Measurements from ENCODE around the gene KCND3.
A peak's percentile ranks its signal among the peaks of the same experiment; 100 is the strongest.

KCND3 gene

DNA sequence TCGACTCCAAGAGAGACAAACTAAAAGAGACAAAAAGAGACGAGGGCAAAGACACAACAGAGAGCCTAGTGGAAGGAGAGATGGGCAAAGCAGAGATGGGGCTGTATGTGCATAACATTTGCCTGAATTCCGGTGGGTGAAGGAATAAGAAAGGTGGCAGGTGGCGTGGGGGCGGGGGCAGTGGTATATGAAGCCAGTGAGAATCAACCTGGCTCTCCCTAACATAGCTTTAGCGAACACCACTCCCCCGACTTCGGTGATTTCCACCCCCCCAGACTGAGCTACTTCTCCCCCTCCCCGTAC is 251.4 kb downstream of the KCND3 start:
- no peak for DNase-seq

DNA sequence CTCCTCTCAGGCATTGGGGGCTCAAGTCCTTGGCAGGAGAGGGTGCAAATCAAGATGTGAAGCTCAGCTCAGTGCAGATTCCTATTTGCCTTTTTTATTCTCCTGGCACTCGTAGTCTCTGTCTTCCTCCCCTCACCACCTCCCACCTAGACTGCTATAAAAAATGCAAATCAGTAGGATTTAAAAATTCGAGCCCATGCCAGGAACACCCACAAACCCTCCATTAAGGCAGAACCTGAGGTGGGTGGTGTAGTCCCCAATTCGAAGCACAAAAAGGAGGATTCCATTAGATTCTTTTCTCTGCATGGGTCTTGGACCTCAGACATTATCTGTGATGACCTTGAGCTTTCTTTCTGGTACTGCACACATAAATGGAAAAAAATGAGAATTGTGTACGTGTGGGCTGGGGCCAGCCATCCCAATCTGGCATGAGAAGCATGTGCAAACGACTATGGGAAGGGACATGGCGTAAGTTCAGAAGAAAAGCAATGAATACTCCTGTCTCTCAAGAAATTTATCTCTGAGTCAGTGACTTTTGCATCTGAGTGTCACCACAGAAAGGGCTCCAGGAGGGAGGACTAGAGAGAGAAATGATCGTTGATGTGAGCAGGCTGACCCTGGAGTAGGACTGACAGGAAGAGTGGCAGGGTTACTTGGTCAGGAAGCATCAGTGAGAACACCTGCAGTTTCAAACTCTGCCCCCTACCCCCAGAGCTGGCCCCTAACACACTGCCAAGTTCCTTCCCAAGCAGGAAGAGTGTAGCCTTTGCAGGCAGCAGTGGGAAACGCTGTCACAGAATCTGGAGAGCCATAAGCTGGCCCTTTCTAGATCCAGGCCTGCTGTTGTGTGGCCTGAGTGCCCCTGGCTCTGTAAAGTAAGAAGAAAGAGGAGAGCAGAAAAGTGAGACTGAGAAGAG is 252.0 kb downstream of the KCND3 start:
- no peak for DNase-seq

DNA sequence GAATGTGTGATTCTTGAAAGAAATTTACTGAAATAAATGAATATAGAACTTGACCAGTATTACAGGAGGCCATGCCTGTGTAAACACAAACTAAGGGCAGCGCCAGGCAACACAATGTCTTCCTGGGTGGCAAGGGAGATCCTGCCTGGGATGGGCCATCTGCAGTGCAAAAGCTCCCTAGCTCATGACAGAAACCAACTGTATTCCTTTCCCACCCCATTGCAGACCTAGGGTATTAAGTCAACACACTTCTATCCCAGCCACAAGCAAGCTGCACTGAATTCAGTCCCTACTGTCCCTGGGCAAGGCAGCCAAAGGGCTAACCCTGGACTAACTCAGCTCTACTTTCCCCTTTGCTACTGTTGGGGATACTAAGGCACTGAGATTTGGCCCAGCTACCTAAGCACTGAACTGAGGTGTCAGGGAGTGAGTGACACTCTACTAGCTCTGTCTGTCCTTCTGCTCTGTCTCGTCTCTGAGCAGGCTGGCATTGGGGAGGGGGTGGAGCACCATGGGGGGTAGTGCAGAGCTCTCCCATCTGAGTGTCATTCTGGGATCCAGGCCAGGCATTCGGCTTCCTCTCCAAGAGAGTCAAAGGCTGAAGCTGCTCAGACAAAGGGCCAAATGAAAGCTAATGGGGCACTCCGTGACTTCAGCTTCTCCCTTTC is 252.8 kb downstream of the KCND3 start:
- peak; percentile 86 for DNase-seq

DNA sequence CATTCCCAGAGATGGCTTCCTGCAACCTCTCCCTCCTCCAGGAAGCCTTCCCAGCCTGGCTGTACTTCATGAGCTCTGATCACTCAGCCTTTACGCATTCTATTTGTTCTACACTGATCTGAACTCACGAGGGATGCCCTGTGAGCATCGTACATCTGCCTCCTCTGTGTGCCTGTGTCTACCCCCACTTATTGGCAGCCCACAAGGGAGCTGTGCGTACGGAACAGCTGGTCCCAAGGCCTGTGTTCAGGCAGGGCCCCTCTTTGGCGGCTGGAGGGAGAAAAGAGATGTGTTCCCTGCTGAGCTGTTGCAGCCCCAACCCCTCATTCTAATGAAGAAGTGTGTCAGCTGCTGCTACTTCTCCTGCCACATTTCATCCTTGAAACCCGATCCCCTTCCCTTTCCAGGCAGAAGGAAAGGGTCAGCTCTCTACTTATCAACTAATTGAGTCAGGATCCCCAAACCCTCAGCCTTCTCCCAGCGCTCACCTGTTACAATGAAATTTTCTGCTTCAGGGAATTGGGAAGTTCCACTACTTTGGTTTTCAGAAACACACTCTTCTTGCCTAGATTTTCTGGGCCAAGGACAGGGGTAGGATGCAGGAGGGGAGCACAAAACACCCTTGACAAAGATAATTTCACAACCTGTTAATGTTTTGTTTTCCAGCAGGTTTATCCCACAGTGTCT is 253.5 kb downstream of the KCND3 start:
- DNase-seq, result peak; percentile 98

DNA sequence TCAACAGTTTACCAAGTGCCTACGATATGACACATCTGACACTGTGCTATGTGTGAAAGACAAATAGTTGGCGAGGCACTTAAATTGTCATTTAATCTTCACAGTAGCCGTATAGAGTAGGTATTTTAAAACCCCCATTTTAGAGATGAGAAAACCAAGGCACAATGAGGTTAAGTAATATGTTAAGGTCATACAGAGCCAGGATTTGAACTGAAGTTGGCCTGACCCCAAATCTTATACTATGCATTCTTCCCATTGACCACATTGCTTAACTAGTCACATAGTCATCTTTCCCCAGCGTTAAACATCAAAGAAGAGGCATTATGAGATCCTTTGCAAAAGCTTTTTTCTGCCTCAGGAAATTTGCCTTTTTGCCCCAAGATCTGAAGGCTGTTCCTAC is 254.1 kb downstream of the KCND3 start:
- no peak for DNase-seq

DNA sequence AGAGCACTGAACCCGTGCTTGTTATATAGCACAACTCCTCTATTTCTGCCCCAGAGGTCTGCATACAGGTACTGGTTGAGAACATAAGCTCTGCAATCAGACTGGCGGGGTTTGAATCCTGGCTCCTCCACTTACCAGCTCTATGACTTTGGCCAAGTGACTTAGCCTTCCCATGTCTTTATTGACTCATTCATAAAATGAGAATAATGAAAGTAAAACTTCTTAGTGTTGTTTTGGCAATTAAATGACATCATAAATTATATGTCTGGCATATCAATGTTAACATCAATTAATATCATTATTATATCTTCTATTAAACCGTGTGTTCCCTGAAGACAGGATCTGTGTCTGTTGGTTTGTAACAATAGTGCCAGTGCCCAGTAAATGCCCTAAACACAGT is 254.6 kb downstream of the KCND3 start:
- DNase-seq, result no peak

DNA sequence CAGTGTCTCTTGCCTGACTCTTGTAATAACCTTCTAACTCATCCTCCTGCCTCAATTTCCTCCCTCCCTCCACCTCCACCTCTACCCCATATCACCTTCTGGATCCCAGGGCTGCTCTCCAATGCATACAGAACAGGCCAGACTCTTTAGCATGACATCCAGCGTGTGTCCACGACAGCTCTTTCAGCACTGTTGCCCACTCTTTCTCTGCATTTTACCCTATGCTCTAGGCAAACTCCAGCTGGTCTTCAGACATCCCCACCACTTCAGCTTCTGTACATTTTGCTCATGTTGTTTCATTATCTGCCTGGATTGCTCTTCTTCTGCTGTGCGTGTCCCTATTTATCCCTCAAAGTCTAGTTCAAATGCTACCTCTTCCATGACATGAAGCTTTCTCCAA is 255.0 kb downstream of the KCND3 start:
- no peak for DNase-seq

DNA sequence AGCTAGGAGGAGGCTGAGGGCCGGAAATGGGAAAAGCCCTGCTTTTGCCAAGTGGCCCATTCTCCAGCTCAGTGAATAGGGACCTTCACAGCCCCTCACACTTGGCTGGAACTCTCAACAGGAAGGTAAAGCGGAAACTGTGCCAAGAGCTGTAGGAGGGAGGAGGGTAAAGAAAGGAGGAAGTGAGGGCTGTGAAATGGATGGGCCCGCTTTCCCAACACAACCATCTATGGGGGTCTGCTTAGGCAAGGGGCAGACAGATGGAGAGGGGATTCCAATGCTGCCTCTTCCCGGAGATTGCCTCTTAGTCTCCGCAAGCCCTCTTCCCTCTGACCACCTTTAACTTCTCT is 255.5 kb downstream of the KCND3 start:
- no peak for DNase-seq

DNA sequence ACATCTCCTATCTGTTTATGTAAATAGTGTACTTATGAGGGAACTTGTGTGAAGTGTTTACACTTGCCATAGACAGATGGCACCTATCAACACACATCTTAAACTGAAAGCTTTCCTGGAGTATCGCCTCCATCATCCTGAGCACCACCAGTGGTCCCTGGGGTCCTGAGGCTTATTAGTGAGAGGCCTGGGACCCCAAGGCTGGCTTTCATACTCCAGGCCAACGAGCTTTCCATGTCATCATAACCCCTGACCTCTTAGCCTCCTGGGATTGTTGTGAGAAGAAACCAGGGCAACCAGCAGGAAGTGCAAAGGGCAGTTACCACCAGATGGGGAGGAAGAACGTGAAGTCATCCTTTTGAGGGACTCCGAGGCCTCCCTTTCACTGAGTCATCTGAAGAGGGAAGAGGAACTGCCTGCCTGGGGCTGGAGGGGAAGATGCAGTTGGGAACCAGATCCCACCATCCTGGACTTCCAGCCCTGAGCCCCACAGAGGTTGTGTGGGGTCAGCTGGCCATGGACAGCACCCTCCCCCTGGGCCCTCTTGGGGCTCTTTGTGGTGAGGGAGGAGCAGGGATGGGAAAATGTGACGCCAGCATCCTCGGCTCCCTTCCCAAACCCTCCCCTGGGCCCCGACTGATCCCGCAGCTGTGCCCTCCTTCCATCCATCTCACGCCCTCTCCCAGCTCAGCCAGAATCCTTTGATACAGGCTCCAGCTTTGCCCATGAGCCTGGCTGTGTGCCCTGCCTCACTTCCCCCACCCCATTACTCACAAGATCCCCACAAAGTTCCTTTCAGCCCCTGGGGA is 256.1 kb downstream of the KCND3 start:
- no peak for DNase-seq

DNA sequence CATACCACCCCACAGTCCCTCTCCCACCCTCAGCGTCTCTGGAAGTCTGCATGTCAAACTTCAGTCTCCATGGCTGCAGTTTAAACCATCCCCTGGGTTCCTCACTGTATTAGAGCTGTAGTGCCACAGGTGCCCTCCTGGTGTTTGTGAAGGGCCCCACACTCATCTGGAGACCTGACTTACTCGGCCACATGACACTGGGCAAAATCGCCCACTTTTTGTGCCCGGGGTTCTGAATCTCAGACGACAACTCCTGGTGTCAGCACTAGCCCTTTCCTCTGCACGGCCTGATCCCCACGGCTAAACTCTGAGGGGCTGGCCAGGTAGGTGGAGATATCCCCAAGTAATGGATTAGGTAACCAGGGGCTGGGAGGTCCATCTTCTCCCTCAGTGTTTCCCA is 256.8 kb downstream of the KCND3 start:
- DNase-seq, result no peak

DNA sequence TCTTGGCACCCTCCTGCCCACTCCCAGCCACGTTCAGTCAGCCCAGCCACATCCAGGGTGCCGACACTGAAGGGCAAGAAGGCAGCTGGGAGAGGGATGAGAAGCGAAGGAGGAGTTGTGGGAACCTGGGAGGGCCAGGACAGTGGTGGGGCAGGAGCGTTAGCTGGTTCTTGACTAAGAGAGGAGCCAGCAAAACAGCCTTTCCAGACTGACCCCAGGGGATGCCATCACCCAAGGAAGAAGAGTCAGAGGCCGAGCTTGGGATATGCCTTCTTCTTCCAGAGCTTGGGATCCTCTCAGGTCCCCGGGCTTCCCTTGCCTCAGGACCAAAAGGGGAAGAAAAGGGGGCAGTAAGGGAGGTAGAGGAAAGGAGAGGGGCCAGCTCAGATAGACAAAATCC is 257.5 kb downstream of the KCND3 start:
- DNase-seq, result no peak

DNA sequence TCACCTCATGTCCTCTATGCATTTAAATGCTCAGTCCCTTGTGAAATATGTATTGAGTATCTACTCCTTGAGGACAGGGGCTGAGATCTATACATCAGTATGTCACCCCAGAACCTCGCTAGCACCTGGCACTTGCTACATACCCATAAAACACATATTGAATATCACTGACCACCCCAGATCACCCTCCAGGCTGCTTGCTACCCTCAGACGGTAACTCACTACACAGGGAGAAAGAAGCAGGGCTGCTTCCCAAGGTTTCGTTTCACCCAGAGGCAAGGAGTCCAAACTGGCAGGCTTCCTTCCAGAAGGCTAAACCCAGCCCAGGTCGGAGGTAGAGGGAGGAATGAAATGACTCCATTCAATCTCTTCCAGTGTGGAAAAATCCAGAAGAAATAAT is 258.8 kb downstream of the KCND3 start:
- DNase-seq, result no peak

DNA sequence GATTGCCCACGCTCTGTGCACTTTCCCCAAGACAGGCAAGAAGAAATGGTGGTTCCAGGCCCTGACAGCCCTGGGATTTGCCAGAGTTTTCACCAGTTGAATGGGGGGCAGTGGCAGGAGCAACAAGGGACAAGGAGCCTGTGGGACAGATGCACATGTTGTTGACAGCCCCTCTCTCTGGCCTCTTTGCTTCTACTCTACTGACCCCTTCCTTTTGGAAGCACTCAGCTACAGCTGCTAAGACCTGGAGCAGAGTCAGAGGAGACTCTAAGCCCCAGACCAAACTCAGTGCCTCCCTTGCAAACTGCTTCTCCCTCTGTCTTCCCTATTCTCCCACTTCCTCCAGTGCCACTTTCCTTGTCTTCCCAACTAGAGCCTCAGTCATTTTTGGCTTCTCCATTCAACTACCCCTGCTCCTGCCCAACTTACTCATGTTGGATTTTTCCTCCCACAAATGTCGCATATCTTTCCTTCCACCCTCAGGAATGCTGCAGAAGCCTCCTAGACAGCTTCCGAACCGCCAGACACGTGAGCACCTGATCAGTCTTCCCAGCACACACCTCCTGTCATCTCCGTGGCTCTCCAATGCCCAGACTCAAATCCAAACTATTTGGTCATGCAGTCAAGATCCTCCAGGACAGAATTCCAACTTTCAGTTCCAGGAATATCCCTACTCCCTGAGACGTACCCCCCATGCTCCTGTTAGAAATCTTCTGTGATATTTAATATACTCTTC is 259.4 kb downstream of the KCND3 start:
- no peak for DNase-seq

DNA sequence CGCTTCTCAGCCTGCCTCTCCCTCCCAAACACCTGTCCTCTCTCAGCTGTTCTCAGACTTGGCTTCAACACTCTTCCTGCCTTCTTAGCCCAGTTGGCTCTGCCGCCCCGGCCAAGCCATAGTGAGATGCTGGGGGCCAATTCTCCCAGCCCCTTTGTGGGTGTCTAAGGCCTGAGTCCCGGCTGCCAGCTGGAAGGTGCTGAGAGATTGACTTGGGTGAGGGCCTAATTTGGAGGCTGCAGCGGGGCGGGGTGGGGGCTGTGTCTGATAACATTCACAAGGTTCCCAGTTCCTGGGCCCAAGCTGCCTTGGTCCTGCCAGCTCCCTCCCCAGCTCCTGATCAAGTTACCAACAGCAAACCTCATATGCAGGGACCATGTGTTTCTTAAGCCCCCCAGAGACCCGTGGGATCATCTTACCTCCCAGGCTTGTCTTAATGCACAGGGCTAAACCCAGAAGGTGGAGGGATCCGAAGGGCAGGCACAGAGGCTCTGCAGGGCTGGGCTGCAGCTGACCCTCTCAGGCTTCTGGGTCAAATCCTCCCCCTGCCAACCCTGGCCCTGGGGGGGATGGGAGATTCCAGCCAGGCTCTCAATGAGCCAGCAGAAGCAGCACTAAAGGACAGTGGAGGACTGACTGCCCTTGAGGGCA is 260.1 kb downstream of the KCND3 start:
- no peak for DNase-seq

DNA sequence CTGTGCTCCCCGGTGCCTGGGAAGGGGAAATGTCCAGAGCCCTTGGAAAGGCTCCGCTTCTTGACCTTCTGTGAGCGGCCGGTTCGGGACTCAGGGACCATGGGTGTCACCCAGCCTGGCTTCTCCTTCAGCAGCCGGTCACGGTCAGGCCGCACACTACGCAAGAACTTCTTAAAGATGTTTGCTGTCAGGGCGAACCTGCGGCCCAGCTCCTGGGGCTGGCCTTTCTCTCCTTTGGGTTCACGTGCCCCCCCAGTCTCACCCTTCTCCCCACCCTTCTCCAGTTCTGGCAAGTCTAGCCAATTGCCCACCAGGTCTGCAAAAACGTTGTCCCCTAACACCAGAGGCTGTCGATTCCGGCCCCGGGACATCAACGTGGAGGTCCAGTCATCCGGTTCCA is 262.4 kb downstream of the KCND3 start:
- no peak for DNase-seq

DNA sequence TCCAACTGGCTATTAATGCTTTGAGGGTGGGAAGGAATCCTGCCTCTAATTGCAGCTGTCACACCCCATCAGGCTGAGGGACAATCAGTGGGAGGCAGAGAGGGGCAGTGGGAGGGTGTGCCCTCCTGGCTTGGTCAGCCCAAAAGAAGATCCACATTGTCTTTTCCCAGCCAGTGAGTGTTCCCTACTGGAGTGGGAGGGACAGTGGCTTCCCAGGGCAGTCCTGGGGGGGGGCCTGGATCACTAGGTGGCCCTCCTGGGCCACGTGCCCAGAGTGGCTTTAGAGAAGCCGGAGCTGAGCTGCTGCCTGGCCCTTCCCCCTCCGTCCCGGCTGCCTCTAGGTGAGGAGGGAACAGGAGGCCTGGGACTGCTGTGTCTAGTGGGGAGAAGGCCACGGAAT is 264.3 kb downstream of the KCND3 start:
- DNase-seq, result no peak

DNA sequence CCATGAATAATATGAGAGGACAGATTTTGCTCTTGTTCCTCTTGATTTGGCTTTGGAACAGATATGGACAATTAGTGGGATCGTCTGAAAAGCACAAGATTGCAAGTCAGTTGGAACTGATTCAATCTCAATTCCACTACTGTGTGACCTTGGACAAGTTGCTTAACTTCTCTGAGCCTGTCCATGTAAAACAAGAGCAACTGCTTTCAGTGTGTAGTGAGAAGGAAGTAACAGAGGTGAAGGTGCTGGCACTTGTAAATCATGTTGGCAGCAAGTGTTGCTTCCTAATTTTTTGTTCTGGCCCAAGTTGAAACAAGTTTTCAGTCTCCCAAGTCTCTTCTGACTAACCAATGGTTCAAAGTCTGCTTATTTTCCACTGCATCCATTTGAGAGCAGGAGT is 265.6 kb downstream of the KCND3 start:
- no peak for DNase-seq

DNA sequence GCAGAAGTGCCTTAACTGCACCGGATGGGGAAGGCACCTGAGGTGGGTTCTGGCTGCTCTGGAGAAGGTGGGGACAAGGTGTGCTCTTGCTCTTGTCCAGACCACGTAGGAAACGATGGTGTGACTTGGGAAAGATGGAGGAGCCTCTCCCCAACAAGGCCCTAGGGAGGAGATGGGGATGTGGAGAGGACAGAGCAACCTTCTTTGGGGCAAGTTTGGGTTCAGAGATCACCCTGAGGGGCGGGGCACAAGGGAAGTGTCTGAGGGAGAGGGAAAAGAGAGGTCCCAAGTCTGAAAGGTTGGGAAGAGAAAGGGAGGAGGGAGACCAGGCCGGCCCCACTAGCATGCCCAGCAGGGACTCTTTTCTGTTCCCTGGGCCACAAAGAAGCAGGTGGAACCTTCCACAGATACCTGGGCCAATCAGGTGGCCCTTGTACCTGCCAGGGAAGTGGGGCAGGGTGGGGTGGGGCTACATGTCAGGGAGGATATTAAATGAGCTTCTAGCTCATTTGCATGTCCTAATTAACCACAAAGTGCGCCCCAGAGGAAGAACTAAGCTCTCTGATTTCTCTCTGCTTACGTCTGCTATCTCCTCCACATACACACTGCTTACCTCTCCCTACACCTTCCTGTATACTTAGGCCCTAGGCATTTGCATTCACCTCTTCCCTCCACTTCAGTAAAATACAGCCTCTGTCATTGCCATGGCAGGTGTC is 266.2 kb downstream of the KCND3 start:
- no peak for DNase-seq

DNA sequence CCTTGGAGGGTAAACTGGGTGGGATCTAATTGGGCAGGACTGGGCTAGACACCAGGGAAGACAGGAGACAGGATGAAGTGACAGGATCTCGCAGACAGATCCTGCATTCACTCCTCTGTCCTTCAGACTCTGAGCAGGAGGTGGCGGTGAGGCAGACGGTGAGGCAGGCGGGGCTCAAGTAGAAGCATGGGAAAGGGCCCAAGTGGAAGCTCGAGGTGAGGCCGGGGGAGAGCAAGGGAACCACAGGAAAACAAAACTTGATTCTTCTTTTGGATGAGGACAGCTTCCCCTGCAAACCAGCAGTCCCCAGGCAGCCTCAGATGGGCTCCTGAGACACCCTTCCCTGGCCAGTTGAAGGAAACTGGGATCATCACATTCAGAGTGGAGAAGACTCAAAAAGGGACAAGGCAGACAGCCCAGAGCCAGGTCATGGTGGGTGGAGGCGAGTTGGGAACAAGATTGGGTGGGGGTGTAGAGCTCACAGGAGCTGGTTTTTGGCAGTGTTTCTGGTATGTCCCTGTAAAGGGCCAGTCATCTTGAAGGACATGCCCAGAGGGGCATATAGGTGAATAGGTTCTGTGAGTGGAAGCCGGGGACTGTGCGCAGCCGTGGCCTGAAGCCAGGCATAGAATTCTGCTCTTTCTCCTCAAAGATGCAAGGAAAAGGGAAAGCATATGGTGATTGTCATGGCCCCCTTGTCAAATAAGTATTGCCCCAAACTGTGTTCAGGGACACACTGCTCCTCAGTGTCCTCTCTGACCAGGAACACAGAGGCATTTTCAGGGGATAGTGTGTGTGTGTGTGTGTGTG is 268.3 kb downstream of the KCND3 start:
- no peak for DNase-seq
